Loucy (cell line): ENCODE measurements around the gene TM4SF18.

Experiments
- H2AFZ ChIP-seq: fragments of 200-600 bp; sonication (generic); 2 replicates; pipeline ENCODE4 v1.6.0; 2016; ENCODE audit warnings: antibody characterized with exemption, mild to moderate bottlenecking, low read length, moderate library complexity
- H3F3A ChIP-seq: fragments of 200-600 bp; 2 replicates; pipeline ENCODE4 v1.6.0; 2016; ENCODE audit warnings: antibody characterized with exemption, low read depth, mild to moderate bottlenecking
- H3K27me3 ChIP-seq: fragments of 200-600 bp; sonication (generic); 2 replicates; pipeline ENCODE4 v1.6.1; 2014; ENCODE audit warnings: low read length, mild to moderate bottlenecking; ENCODE audit not compliant: insufficient read depth, poor library complexity, severe bottlenecking
- H3K36me3 ChIP-seq: fragments of 200-600 bp; sonication (generic); 2 replicates; pipeline ENCODE4 v1.6.1; 2016; ENCODE audit warnings: low read length; ENCODE audit not compliant: insufficient read depth
- H3K4me1 ChIP-seq: fragments of 200-600 bp; sonication (generic); 2 replicates; pipeline ENCODE4 v1.5.1; 2014; ENCODE audit warnings: low read length, mild to moderate bottlenecking; ENCODE audit not compliant: insufficient read depth, poor library complexity, severe bottlenecking
- H3K4me2 ChIP-seq: fragments of 200-600 bp; sonication (generic); 2 replicates; pipeline ENCODE4 v1.6.0; 2014; ENCODE audit warnings: antibody characterized with exemption, low read length, low read depth, mild to moderate bottlenecking; ENCODE audit not compliant: poor library complexity, severe bottlenecking
- H3K4me3 ChIP-seq: fragments of 200-600 bp; sonication (generic); 2 replicates; pipeline ENCODE4 v1.5.1; 2014; ENCODE audit warnings: low read length, mild to moderate bottlenecking, mixed read lengths; ENCODE audit not compliant: poor library complexity, severe bottlenecking
- H3K79me2 ChIP-seq: fragments of 200-600 bp; sonication (generic); 2 replicates; pipeline ENCODE4 v1.6.1; 2014; ENCODE audit warnings: low read length; ENCODE audit not compliant: insufficient read depth
- H3K9ac ChIP-seq: fragments of 200-600 bp; sonication (generic); 2 replicates; pipeline ENCODE4 v1.6.0; 2014; ENCODE audit warnings: mild to moderate bottlenecking, low read depth, low read length, moderate library complexity; ENCODE audit not compliant: poor library complexity, severe bottlenecking
- H3K9me2 ChIP-seq: fragments of 200-600 bp; sonication (generic); replicated peaks from 2 replicates; pipeline ENCODE4 v1.6.1; 2016; ENCODE audit warnings: low read depth, low read length, mixed read lengths
- H3K9me3 ChIP-seq: fragments of 200-600 bp; sonication (generic); 2 replicates; pipeline ENCODE4 v1.6.1; 2014; ENCODE audit warnings: mild to moderate bottlenecking, antibody characterized with exemption, low read length, low read depth; ENCODE audit not compliant: insufficient read depth
- H4K20me1 ChIP-seq: fragments of 200-600 bp; sonication (generic); 2 replicates; pipeline ENCODE4 v1.6.0; 2014; ENCODE audit warnings: antibody characterized with exemption, low read length, mild to moderate bottlenecking; ENCODE audit not compliant: insufficient read depth, poor library complexity, severe bottlenecking
- CTCF ChIP-seq: fragments of 200-600 bp; sonication (generic); conservative IDR thresholded peaks from 2 replicates; pipeline ENCODE4 v1.5.1; 2014; ENCODE audit warnings: mild to moderate bottlenecking, antibody characterized with exemption, low read length
- EZH2phosphoT487 ChIP-seq: fragments of 200-600 bp; IDR thresholded peaks from 2 replicates; pipeline ENCODE4 v1.6.1; 2018; ENCODE audit warnings: antibody characterized with exemption, mild to moderate bottlenecking, moderate library complexity, borderline replicate concordance

TM4SF18 gene

GRCh38 chr3:149305376-149305775 lies 28.1 kb downstream of the TM4SF18 start:
- H3K4me2 ChIP-seq = no peak overlapping the region
- TF ChIP-seq CTCF = no peak
- TF ChIP-seq EZH2phosphoT487 = no peak

GRCh38 chr3:149299938-149300801 lies 33.3 kb downstream of the TM4SF18 start:
- Histone ChIP-seq H3K4me3 (no peak overlapping the region), H3K4me2 (no peak overlapping the region), H3K4me1 (peaks cover 9% of the 10 kb centered on the region), H3K27me3 (no peaks in the 10 kb centered on the region), H3F3A (no peaks in the 10 kb centered on the region), H3K79me2 (no peaks in the 10 kb centered on the region), H2AFZ (peak overlapping the region; percentile 25; the same call in 1 of the 2 replicates), H3K9me2 (no peaks in the 10 kb centered on the region), H4K20me1 (no peaks in the 10 kb centered on the region), H3K36me3 (no peaks in the 10 kb centered on the region), H3K9ac (no peak overlapping the region), H3K9me3 (no peaks in the 10 kb centered on the region)
- TF ChIP-seq CTCF (no peak), EZH2phosphoT487 (no peak)

More at GRCh38 chr3:149305376-149305775, 28.1 kb downstream of the TM4SF18 start:
- H3F3A ChIP-seq = no peaks in the 10 kb centered on the region
- H3K4me3 ChIP-seq = no peak overlapping the region
- no peaks in the 10 kb centered on the region for H3K9me2 ChIP-seq
- peaks cover 13% of the 10 kb centered on the region for H3K4me1 ChIP-seq
- H3K9me3 ChIP-seq = no peaks in the 10 kb centered on the region
- H4K20me1 ChIP-seq = no peaks in the 10 kb centered on the region
- no peak overlapping the region for H3K9ac ChIP-seq
- no peaks in the 10 kb centered on the region for H3K36me3 ChIP-seq
- H3K79me2 ChIP-seq = no peaks in the 10 kb centered on the region
- H2AFZ ChIP-seq = no peak overlapping the region
- H3K27me3 ChIP-seq = no peaks in the 10 kb centered on the region

- Histone ChIP-seq H3K27me3 (no peaks in the 10 kb centered on the region), H3F3A (no peaks in the 10 kb centered on the region), H3K36me3 (no peaks in the 10 kb centered on the region), H3K9ac (no peak overlapping the region), H3K4me1 (peaks cover 9% of the 10 kb centered on the region), H3K4me2 (no peak overlapping the region), H3K79me2 (no peaks in the 10 kb centered on the region), H3K9me3 (no peaks in the 10 kb centered on the region), H3K4me3 (no peak overlapping the region), H3K9me2 (no peaks in the 10 kb centered on the region), H4K20me1 (no peaks in the 10 kb centered on the region), H2AFZ (no peak overlapping the region)
- no peak for TF ChIP-seq EZH2phosphoT487
- TF ChIP-seq CTCF = no peak
Observed at GRCh38 chr3:149296972-149297371, 36.5 kb downstream of the TM4SF18 start.
